Medulla oblongata (tissue), 1 donor: ENCODE data around the gene GRIK2.

Experiments used
- DNase-seq: peaks from one replicate; pipeline ENCODE4 v3.0.0-alpha.2; 2015; ENCODE audit errors: extremely low spot score

The GRIK2 gene

DNA sequence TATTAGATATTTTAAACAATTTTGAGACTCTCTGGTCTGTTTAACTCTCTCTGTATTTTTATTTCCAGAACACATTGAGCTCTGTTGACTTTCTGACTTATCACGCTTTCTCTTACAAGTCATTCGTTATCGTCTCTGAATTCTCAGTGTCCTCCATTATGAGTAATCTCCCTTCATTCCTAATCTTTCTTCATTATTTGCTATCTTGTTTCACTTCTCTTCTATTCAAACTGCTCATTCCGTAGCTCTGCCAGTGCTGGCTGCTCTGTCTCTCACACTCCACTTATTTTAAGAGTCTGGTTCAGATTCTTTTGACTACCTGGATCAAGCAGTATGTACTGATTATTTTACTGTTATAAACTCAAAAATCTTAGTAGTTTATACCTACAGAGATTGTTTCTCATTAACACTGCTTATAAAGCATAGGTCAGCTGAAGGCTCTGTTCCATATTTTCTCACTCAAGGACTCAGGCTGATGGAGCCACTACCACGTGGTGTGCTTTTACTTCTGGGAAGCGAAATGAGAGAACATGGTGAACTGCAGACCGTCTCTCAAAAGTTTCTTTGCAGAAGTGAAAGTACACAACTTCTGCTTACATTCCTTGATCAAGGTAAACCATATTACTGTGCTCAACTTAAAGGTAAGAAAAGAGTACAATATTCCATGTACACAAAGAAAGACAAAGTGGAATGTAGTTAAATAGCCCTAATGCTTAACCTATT is 485.2 kb downstream of the GRIK2 start:
- no peak for DNase-seq

DNA sequence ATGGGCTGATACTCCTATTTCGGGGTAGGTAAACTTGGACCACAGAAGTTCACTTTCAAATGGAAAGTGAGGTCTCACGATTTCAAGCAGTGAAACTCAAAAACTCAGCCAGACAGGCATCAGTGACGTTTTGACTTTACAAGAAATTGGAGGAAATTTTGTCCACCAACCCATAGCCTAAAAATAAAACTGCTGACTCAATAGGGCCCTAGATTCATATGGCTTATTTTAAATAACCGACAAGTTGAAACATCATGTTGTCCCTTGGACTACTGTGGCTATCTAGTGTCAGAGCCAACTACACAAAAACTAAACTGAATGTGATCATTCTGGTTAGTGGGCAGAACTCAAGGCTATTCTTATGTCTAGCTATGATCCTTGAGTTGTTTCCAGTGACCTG is 486.3 kb downstream of the GRIK2 start:
- DNase-seq: no peak

DNA sequence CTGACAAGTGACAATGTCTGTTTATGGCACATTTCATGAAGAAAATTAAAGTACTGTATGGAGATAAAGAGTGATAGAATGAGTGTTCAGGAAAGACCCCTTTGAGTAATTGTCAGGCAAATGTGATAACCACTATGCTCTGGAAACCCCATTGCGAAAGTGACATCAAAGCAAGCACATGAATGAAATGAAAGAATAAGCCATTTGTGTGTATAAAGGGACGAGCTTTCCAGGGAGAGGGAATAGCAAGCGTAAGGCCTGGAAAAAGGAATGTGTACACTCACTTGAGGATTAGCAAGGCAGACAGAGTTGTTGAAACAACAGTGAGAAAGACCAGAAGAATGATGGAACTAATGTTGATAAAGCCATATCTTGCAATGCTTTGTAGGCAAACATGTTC is 490.0 kb downstream of the GRIK2 start:
- no peak for DNase-seq

DNA sequence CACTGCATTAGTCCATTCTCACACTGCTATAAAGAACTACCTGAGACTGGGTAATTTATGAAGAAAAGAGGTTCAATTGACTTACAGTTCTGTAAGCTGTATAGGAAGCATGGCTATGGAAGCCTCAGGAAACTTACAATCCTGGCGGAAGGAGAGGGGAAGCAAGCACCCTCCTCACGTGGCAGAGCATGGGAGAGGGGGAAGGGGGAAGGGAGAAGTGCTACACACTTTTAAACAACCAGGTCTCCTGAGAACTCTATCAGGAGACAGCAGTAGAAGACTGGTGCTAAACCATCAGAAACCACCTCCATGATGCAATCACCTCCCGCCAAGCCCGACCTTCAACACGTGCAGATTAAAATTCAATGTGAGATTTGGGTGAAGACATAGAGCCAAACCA is 494.0 kb downstream of the GRIK2 start:
- no peak for DNase-seq

DNA sequence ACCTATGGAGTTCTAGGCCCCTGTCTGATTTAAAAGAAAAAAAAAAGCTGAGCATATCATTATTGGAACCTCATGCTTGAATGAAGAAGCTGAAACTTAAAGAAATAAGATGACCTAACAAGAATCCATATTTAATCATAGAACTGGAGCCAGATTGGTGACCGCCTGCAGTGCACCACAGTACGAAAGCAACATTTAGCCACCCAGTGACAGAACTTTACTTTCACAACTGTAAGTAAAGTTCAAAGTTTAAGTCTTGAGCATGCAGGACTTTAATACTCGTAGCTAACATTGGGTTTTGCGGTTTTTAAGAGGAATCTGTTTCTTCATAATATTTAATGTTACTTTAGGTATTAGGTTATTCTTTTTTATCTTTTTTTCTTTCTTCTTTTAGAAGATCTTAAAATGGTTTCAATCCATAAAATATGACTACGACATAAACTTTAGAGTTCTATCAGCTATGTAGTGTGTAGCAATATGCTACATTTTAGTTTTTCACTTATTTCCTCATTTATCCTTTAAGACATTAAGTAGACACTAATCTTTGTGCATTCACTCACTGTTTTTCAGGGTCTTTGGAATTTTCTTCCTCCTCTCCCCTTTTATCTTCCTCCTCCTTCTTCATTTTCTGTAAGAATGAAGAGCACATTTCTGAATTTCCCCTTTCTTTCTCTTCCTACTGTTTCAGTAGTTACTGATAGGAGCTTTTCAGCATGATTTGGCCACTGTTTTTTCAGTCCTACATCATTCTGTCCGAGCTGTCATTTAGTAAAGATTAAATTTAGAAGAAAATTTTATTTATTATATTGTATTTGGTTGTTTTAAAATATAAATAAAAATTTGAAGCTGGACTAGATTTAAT is 514.1 kb downstream of the GRIK2 start:
- no peak for DNase-seq

DNA sequence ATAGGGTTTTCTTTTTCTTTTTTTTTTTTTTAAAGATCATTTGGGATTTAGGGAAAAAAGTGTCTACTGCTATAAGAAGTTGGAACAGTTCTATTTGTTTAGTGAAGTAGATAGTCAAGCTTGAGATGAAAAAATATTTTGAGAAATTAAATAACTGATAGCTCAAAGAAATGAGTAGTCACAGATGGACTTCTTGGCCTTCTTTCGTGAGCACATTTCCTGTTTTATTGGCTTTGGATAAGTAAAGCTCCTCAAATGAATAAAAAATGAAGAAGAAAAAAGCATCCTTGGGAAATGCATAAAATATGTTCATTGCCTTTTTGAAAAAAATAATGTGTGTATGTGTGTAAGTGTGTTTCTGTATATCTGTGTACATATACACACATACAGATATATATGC is 515.9 kb downstream of the GRIK2 start:
- DNase-seq: no peak

DNA sequence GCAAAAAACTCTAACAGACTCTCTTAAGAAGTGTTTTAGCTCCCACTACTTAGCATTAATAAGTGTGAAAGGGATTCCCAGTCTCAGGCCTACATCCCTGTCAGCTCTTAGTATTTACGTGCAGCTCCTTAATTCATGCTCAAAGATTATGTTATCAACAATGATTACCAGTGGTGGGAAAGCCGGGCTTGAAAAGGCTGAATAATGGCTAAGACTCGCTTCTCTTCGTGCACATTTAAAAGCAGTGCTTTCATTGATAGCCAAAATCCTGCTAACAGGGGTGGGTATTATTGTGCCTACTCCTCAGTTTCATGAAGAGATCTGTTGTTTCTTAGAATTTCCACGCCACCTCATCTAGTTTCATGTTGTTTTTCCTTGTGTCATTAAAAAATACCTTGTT is 518.8 kb downstream of the GRIK2 start:
- DNase-seq: no peak

DNA sequence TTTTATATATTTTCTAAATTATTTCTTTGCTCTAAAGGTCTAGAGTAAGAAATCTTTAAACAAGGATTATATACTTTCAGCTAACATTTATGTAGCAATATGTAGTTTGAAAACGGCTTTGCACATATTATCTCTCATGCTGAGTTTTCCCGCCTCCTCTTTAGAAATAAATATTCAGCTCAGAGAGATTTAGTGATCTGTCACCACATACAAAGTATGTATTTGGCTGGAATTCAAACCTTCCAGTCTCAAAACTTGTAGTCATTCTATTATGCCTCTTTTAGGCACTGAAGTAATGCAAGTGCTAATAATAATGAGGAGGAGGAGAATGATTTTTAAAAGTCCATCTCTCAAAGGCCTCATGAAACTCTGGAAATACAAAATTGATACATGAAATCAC is 525.0 kb downstream of the GRIK2 start:
- no peak for DNase-seq

DNA sequence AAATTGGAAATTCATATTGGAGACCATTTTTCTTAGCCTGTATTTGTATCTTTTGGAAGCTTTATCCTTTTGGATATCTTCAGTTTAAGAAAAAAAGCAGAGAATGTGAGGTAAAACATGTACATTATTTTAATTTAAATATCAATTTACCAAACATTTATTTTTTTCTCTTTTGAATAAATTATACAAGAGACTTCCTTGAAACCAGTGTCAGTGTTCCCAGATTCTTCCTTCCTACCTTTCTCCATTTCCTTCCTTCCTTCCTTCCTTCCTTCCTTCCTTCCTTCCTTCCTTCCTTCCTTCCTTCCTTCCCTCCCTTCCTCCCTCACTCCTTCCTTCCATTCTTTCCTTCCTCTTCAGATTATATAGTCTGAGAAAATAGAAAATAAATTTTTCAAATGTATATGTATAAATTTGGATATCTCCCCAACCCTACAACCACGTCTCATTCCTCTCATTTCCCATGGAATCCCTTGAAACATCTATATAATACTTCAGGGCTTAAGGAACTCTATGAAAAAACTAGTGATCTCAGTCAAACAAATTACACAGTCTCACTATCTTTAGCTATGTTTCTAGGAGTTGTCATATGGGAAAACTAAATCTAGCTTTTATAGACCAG is 528.4 kb downstream of the GRIK2 start:
- DNase-seq: no peak

DNA sequence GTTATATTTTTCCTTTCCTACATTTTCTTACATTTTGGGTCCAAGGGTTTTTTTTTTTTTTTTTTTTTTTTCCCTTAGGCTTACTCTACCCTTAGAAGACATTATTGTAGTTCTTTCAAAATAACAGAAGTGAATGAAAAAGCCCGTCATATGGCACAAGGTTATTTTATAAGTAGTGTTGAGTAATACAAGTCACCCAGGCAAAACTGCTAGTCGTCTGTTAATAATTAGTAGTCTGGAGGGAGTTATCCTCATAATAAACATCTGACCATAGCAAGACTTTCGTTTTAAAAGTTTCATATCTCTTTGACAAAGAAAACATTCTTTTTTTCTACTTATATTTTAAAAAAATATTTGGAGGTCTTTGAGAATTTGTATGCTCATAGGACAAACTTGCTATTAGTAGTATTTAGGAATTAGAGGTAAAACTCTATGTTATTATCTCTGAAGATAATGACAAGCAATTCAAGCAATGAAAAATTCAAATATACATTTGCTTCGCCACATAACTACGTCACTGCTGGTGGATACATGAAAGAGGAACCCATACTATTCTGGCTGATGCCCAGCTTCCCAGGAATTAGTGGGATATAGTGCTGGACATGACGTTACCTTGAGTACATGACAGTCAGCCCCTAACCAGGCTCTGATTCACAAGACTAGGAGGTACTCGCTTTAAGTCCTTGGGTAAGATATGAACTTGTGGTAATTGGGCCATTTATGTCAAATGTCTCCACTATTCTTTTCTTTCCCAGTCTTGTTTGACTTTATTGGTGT is 532.8 kb downstream of the GRIK2 start:
- DNase-seq: no peak

DNA sequence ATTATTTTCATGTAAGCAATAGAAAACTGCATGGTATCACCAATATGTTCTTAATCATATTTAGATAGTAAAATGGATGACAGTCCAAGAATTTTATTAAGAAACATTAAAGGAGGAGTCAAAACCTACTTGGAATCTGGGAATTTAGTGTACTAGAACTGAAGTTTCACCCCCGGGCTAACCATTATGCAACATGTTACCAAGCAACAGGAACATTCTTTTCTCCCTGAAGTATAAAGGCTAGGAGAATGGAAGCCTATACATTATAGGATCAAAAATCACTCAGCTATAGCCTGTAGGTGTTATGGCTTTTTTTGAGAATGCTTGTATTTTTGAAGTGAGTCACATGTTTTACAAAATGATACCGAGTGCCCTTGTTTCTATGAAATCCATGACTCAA is 538.3 kb downstream of the GRIK2 start:
- DNase-seq: no peak

DNA sequence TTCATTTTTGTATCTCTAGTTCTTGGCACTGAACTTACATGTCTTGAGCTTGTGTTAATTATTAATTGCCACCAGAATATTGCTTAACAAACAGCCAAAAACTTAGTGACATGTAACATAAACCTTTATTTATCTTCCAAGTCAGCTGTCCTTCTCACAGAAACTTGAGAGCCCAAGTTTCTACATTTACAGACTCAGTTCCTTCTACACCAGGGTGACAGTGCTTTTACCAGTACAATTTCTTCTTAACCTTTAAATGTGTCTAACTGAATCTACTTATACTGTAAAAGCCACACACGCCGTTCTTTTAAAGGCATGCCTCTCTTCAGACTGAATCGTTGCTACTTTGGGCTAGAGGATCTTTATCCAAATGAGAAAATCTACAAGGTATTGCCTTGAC is 539.2 kb downstream of the GRIK2 start:
- no peak for DNase-seq

DNA sequence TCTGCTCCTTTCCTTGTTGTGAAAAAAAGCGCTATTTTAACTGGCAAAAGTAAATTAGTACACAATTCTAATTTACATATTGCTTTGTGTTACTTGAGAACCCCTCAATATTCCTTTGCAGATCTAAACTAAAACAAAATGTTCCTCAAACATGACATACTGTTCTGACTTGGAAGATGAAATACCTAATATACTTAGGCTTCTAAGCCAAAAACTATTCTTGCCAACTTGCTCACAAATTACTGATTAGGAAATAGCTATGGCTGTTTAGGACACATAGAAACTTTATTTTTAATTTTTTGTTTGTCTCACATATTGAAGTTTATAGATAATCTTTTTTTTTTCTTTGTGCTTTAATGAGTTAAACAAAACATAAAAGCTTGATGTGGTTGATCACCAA is 542.2 kb downstream of the GRIK2 start:
- no peak for DNase-seq

DNA sequence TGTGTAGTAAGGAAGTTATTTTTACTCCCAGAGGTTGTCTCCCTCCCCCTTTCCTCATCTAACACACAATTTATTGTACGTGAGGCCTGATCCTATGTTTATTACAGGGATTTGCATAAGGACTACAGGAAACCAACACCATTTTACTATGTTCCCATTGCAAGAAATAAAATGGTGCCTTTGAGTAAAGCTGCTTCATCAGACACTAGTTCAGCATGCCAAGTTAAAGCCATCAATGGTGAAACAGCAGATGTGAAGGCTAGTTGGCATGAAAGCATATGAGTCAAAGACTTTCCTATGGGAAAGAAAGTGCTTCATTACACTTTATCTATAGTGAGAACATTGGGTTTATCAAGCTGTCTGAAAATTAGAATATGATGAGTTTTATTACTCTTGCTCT is 543.0 kb downstream of the GRIK2 start:
- no peak for DNase-seq

DNA sequence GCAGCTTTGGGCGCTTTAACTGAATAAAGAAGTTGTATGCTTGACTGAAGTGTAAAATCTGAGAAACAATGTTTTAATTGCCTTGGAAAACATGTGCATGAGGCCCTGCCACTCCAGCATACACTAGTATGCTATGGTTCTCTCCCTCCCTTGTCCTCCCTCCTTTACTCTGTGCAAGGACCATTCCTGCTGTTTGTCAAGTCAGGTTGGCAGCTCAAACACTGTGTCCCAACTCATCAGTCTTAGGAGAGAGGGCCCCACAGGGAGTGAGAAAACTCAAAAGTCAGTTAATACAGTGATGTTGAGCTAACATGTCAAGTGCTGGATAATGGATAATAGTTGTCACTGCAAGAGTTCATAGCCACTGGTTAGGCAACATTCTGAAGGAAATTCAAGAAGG is 543.6 kb downstream of the GRIK2 start:
- DNase-seq: no peak

DNA sequence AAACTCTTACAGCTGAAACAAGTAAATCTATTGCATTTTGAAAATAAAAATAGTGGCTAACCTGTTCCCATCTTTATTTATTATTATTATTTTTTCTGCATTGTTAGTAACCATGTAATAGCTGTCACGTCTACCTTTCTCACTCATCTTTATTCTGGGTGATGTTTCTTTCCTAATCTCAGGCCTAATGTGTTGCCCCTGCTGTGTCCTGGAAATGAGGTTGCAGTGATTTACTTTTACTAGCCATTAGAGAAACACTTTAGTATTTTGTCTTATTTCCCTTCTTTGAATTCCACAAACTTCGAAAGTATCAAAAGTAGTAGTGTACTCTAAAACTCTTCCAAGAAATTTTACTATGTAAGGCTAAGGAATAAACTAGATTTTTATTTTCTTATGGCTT is 546.9 kb downstream of the GRIK2 start:
- DNase-seq: no peak

DNA sequence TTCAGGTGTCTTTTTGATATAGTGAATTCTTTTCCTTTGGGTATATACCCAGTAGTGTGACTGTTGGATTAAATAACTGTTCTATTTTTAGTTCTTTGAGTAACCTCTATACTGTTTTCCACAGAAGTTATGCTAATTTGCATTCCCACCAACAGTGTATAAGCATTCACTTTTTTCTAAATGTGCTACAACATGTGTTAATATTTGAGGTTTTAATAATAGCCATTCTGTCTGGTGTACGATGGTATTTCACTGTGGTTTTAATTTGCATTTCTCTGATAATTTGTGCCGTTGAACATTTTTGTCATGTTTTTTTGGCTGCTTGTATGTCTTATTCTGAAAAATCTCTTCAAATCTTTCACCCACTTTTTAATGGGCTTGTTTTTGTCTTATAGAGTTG is 563.5 kb downstream of the GRIK2 start:
- DNase-seq: no peak

DNA sequence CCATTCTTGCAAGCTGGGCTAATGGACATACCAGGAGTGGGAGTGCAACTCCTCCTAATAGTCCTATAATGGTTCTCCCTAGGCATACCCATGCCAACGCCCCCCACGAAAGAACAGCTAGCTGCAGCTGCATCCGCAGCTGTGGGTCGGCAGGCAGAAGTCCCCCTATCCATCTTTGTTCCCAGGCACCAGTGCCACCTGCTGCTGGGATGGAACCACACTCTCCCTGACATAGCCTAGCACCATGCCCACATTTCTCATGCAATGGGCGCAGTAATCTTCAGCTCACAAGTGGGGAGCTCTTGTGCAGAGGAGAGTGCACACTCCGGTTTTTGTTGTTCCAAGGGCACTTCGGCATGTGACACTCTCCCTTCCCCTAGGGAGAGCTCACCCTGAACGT is 567.8 kb downstream of the GRIK2 start:
- no peak for DNase-seq

DNA sequence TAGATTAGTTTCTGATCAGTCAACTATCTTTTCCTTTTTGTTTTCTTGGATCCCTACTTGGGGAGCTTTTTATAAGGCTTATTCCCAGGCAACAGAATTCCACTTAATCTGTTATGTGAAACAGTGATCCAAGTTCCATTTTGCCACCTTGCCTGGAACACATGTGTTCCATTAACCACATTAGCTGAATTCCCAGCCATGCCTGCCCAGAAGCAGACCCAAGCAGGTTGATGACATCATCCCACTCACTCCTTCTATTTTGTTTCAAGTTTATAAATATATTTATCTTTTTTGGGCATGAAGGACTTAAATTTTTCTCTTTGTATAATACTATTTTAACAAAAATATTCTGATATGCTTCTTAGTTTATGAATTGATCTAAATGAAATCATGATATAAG is 587.4 kb downstream of the GRIK2 start:
- DNase-seq: no peak

DNA sequence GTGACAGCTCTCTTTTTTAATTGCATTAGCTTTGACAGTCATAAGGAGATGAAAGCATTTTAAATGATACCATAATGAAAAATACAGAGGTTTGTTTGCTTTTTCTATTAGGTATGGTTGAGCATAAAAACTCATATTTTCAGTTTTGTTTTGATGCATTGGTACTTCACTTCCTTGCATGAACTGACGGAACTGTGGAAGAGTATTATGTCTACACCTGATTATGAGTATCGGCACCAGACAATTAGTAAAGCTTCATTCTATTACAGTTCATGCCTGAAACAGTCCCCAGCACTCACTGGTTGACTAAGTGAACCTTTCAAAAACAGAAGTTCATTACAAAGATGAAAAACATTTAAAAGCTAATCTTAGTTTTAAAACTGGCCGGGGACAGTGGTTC is 593.0 kb downstream of the GRIK2 start:
- no peak for DNase-seq

DNA sequence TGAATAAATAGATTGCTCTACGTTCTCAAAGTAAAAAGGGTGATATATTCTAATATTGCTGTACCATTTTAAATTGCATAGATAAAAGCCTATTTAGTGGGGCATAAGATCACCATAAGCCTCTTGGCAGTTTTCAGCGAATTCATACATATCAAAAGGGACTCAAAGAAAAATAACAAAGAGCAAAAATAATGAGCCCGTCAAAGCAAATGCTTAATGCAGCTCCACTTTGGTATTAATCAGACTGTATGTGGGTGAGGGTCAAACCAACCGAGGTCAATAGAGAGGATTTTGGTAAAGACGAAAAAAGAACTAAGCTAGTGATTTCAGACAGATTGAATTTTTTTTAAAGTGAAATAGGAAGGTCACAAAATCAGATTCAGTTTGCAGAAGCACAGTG is 598.8 kb downstream of the GRIK2 start:
- no peak for DNase-seq

DNA sequence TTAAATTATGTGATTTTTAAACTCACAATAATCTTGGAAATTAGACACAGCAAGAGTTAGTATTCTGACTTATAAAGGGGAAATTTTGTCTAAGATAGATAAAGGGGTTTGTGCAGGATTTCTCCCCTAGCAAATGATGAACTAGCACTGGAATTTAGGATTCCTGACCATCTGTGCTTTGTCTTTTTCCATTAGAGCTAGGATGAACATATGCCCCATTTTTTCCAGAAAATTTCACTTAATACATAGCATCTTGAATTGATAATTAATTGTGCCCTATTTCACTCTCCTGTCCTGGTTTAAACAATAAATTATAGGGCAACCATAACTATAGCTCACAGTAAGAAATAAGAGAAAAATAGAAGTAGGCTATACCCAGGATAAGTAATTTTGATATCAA is 601.0 kb downstream of the GRIK2 start:
- DNase-seq: no peak
